ENCODE data around the gene DCXR. TPM values are rescaled to one million over a fixed set of nuclear protein-coding genes. Genes with fewer than 3 reads are reported as not detected.

Gene DCXR
- total and polyA plus RNA-seq, 2 of the 13 experiments (the other 11 are each of a cell fraction or from before 2014, with no cell fraction given), result 287 to 311 TPM

GRCh38 chr17:82000803-82001570 lies 36.5 kb downstream of the DCXR start (continued):
- TF ChIP-seq, protein P1, sequence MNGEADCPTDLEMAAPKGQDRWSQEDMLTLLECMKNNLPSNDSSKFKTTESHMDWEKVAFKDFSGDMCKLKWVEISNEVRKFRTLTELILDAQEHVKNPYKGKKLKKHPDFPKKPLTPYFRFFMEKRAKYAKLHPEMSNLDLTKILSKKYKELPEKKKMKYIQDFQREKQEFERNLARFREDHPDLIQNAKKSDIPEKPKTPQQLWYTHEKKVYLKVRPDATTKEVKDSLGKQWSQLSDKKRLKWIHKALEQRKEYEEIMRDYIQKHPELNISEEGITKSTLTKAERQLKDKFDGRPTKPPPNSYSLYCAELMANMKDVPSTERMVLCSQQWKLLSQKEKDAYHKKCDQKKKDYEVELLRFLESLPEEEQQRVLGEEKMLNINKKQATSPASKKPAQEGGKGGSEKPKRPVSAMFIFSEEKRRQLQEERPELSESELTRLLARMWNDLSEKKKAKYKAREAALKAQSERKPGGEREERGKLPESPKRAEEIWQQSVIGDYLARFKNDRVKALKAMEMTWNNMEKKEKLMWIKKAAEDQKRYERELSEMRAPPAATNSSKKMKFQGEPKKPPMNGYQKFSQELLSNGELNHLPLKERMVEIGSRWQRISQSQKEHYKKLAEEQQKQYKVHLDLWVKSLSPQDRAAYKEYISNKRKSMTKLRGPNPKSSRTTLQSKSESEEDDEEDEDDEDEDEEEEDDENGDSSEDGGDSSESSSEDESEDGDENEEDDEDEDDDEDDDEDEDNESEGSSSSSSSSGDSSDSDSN (CRISPR knock-in tag; IDR thresholded peaks at IDR 0.05), result peak; percentile 86
- peak; percentile 83; the same call in 2 of the 3 replicates for TF ChIP-seq MXI1 (IDR thresholded peaks at IDR 0.05; ENCODE audit: borderline replicate concordance, low read depth, low read length)
- TF ChIP-seq ZNF264 (CRISPR knock-in tag; IDR thresholded peaks at IDR 0.05), result peak; percentile 92
- peak; percentile 67 for TF ChIP-seq ZNF407 (CRISPR knock-in tag; IDR thresholded peaks at IDR 0.05; ENCODE audit: not compliant biosample characterization)
- TF ChIP-seq ZNF124 (CRISPR knock-in tag; IDR thresholded peaks at IDR 0.05), result peak; percentile 62; the same call in 1 of the 2 replicates
- peak; percentile 98 for TF ChIP-seq SKI (IDR thresholded peaks at IDR 0.05; ENCODE audit: partially characterized antibody)
- peak; percentile 82; the same call in 1 of the 2 replicates for TF ChIP-seq MEIS1 (CRISPR knock-in tag; IDR thresholded peaks at IDR 0.05; ENCODE audit: borderline replicate concordance)
- TF ChIP-seq, protein P2, sequence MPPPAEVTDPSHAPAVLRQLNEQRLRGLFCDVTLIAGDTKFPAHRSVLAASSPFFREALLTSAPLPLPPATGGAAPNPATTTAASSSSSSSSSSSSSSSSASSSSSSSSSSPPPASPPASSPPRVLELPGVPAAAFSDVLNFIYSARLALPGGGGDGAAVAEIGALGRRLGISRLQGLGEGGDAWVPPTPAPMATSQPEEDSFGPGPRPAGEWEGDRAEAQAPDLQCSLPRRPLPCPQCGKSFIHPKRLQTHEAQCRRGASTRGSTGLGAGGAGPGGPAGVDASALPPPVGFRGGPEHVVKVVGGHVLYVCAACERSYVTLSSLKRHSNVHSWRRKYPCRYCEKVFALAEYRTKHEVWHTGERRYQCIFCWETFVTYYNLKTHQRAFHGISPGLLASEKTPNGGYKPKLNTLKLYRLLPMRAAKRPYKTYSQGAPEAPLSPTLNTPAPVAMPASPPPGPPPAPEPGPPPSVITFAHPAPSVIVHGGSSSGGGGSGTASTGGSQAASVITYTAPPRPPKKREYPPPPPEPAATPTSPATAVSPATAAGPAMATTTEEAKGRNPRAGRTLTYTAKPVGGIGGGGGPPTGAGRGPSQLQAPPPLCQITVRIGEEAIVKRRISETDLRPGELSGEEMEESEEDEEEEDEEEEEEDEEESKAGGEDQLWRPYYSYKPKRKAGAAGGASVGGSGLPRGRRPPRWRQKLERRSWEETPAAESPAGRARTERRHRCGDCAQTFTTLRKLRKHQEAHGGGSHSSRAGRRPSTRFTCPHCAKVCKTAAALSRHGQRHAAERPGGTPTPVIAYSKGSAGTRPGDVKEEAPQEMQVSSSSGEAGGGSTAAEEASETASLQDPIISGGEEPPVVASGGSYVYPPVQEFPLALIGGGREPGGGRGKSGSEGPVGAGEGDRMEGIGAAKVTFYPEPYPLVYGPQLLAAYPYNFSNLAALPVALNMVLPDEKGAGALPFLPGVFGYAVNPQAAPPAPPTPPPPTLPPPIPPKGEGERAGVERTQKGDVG (CRISPR knock-in tag; IDR thresholded peaks at IDR 0.05; ENCODE audit: borderline replicate concordance), result peak; percentile 98
- peak; percentile 63; the same call in 1 of the 2 replicates for TF ChIP-seq KLF9 (CRISPR knock-in tag; IDR thresholded peaks at IDR 0.05; ENCODE audit: low read depth)
- TF ChIP-seq, protein P3, sequence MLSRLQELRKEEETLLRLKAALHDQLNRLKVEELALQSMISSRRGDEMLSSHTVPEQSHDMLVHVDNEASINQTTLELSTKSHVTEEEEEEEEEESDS (CRISPR knock-in tag; IDR thresholded peaks at IDR 0.05; ENCODE audit: borderline replicate concordance), result peak; percentile 92; the same call in 1 of the 2 replicates
- TF ChIP-seq BRF2 (CRISPR knock-in tag; IDR thresholded peaks at IDR 0.05), result no peak
